HL-60 (cell line): ENCODE measurements around the gene WDR4.
A peak's percentile ranks its signal among the peaks of the same experiment; 100 is the strongest.
"Not testable (repeated sequence)": the region's sequence is repeated elsewhere in the genome, so short reads cannot be mapped to it uniquely, and the experiment has no call there.

ENCODE experiments used
- DNase-seq, 2 experiments: peaks; one replicate each; pipeline ENCODE4 v3.0.0-alpha.2; 2010 to 2020; ENCODE audit warnings: low read depth in 1 of 2, low spot score in 1 of 2
- H3K27ac ChIP-seq: fragments of 250-450 bp; sonication (Bioruptor Pico); replicated peaks from 2 replicates; pipeline ENCODE4 v1.5.1; 2020; ENCODE audit warnings: mild to moderate bottlenecking, moderate library complexity
- H3K27me3 ChIP-seq: fragments of 250-450 bp; sonication (Bioruptor Pico); 2 replicates; pipeline ENCODE4 v1.5.1; 2021; ENCODE audit warnings: mild to moderate bottlenecking, moderate library complexity; ENCODE audit not compliant: insufficient read depth, poor library complexity, severe bottlenecking
- H3K4me3 ChIP-seq: replicated peaks from 2 replicates; pipeline ENCODE4 v1.5.1; 2011; ENCODE audit warnings: mild to moderate bottlenecking, control low read depth, low read length; ENCODE audit not compliant: insufficient read depth
- CTCF ChIP-seq: IDR thresholded peaks from one replicate; pipeline ENCODE4 v1.5.1; 2011; ENCODE audit warnings: low read length, control low read depth, inconsistent platforms; ENCODE audit not compliant: insufficient read depth
- GABPA ChIP-seq: IDR thresholded peaks from 2 replicates; pipeline ENCODE4 v1.6.1; 2012; ENCODE audit warnings: low read depth
- POLR2AphosphoS5 ChIP-seq: IDR thresholded peaks from 2 replicates; pipeline ENCODE4 v1.6.1; 2012; ENCODE audit warnings: low read depth
- SPI1 ChIP-seq: IDR thresholded peaks from 2 replicates; pipeline ENCODE4 v1.6.1; 2012; ENCODE audit warnings: low read depth, mild to moderate bottlenecking, borderline replicate concordance
- TF ChIP-seq, protein P1 (sequence below): IDR thresholded peaks from 2 replicates; pipeline ENCODE4 v1.6.1; 2012; ENCODE audit warnings: low read depth; ENCODE audit not compliant: insufficient replicate concordance

Gene WDR4

GRCh38 chr21:42850463-42850862, 28.9 kb downstream of the WDR4 start:
- Histone ChIP-seq H3K27ac (peak overlapping the region; percentile 19; the same call in 1 of the 2 replicates), H3K27me3 (no peaks in the 10 kb centered on the region), H3K4me3 (no peak overlapping the region)
- no peak for DNase-seq
- TF ChIP-seq CTCF (no peak), POLR2AphosphoS5 (no peak), SPI1 (no peak), GABPA (no peak)
- TF ChIP-seq, protein P1, sequence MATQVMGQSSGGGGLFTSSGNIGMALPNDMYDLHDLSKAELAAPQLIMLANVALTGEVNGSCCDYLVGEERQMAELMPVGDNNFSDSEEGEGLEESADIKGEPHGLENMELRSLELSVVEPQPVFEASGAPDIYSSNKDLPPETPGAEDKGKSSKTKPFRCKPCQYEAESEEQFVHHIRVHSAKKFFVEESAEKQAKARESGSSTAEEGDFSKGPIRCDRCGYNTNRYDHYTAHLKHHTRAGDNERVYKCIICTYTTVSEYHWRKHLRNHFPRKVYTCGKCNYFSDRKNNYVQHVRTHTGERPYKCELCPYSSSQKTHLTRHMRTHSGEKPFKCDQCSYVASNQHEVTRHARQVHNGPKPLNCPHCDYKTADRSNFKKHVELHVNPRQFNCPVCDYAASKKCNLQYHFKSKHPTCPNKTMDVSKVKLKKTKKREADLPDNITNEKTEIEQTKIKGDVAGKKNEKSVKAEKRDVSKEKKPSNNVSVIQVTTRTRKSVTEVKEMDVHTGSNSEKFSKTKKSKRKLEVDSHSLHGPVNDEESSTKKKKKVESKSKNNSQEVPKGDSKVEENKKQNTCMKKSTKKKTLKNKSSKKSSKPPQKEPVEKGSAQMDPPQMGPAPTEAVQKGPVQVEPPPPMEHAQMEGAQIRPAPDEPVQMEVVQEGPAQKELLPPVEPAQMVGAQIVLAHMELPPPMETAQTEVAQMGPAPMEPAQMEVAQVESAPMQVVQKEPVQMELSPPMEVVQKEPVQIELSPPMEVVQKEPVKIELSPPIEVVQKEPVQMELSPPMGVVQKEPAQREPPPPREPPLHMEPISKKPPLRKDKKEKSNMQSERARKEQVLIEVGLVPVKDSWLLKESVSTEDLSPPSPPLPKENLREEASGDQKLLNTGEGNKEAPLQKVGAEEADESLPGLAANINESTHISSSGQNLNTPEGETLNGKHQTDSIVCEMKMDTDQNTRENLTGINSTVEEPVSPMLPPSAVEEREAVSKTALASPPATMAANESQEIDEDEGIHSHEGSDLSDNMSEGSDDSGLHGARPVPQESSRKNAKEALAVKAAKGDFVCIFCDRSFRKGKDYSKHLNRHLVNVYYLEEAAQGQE, result no peak

DNA sequence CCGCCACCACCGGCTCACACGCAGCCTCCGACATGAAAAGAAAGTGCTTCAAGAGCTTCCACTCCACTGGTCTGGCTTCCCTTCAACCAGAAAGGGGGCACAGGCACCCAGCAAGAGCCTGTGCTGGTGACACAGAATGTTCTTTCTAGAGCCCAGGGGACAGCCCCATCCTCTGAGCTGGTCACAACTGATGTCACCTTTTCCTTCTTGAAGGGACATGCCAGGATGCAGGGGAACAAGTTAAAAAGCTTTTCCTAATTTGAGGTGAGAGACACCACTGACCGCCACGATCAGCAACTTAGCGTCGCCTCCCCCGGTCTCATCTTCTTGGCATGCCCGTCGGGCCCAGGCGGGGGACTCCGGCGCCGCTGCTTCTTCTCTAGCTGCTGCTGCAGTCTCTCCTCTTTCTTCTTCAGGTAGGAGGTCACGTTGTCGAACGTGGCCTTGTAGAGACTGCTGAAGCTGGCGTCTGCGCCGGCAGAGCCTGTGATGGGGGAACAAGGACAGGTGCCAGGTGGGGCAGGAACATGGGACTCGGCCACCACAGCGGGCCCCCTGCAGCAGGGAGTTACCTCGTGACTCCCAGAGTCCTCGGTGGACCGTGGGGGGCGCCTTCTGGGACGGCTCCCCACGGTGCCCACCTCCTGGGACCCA, 29.5 kb downstream of the WDR4 start:
- Histone ChIP-seq H3K27ac (no peak overlapping the region), H3K4me3 (no peak overlapping the region), H3K27me3 (no peaks in the 10 kb centered on the region)
- no peak for DNase-seq
- TF ChIP-seq POLR2AphosphoS5, result no peak
- no peak for TF ChIP-seq SPI1
- no peak for TF ChIP-seq GABPA
- TF ChIP-seq, protein P1, result no peak
- TF ChIP-seq CTCF, result no peak

DNA sequence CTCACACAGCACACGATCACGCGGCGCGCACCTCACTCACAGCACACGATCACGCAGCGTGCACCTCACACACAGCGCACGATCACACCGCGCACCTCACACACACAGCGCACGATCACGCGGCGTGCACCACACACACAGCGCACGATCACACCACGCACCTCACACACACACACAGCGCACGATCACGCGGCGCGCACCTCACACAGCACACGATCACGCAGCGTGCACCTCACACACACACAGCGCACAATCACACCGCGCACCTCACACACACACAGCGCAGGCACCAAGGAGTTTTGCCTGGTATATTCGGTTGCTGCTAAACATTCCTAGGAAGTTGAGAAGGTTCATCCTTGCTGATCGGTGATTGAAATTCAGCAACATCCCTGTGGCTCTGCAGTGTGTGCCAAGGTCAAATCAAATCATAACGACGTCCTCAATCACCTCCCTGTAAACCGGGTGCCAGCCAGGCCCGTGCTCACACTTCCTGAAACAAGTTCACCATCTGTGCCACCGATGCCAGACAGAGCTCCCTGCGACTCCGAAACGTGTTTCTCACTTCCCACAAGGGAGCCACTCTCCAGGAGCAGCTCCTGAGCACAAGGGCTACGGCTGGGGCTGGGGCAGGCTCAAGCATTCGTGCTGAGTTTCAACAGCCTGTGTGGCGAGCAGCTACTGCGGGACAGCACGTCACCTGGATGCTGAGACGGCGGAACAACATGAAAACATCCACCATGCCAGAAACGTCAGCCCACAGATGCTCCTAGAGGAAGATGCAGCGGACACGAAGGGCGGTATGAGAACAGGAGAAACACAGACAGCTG, 30.2 kb downstream of the WDR4 start:
- TF ChIP-seq POLR2AphosphoS5 (no peak), CTCF (no peak), SPI1 (no peak), GABPA (no peak)
- TF ChIP-seq, protein P1, result no peak
- Histone ChIP-seq H3K27me3 (no peaks in the 10 kb centered on the region), H3K4me3 (no peak overlapping the region), H3K27ac (no peak overlapping the region)
- DNase-seq, result no peak

DNA sequence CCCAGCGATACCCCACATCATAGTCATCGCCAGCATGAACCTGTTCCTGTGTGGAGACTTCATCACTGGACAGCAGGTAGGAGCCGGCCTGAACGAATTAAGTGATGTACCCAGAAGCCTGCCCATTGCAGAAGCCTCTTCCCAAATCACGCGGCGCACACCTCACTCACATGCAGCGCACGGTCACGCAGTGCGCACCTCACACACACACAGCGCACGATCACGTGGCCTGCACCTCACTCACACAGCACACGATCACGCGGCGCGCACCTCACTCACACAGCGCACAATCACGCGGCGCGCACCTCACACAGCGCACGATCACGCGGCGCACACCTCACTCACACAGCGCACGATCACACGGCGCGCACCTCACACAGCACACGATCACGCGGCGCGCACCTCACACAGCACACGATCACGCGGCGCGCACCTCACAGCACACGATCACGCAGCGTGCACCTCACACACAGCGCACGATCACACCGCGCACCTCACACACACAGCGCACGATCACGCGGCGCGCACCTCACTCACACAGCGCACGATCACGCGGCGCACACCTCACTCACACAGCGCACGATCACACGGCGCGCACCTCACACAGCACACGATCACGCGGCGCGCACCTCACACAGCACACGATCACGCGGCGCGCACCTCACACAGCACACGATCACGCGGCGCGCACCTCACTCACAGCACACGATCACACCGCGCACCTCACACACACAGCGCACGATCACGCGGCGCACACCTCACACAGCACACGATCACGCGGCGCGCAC, 31.0 kb downstream of the WDR4 start:
- not testable (repeated sequence) for H3K4me3 ChIP-seq, H3K27ac ChIP-seq, H3K27me3 ChIP-seq, DNase-seq
